GM12878 (cell line): ENCODE data around the gene GHRL. TPM values are rescaled to one million over a fixed set of nuclear protein-coding genes. Genes with fewer than 3 reads are reported as not detected.

Experiments
- ATAC-seq: fragments of 200-7000 bp; cut with Tn5 transposase; 3 replicates; pipeline ENCODE4 v1.9.1; 2020; ENCODE audit warnings: mild to moderate bottlenecking, moderate library complexity
- BruUV-seq: library from RNA; stranded (reverse); fragments of 400-500 nt; replicated peaks from 2 replicates; lab custom pipeline; 2021; lab: Mats Ljungman, UMichigan
- CTCF ChIA-PET: fragments of 300-600 bp; sonication (Branson Sonifier 250); formaldehyde crosslinking; extraction: SDS; loops from one replicate; lab custom pipeline; 2021; ENCODE audit warnings: inconsistent platforms; lab: Yijun Ruan, JAX
- POLR2A ChIA-PET: fragments of 350-600 bp; formaldehyde crosslinking; extraction: SDS; loops from one replicate; lab custom pipeline; 2021; ENCODE audit warnings: inconsistent platforms; lab: Charles Lee
- RAD21 ChIA-PET: fragments of 300-600 bp; sonication (Branson Sonifier 250); formaldehyde crosslinking; loops from one replicate; lab custom pipeline; 2023; ENCODE audit warnings: antibody characterized with exemption; ENCODE audit not compliant: unreplicated experiment; lab: Charles Lee
- SMC1A ChIA-PET: fragments of 300-600 bp; sonication (Branson Sonifier 250); formaldehyde crosslinking; loops from one replicate; lab custom pipeline; 2023; ENCODE audit not compliant: unreplicated experiment, uncharacterized antibody; lab: Charles Lee
- DNase-seq: peaks from one replicate; pipeline ENCODE4 v3.0.0-alpha.2; 2011; ENCODE audit warnings: low read depth, low spot score
- FAIRE-seq: peaks from 3 replicates; lab custom pipeline; 2011; peaks lifted over from hg19 to GRCh38; lab: Jason Lieb, UNC
- H2AFZ ChIP-seq: 2 replicates; pipeline ENCODE4 v1.6.0; 2011; ENCODE audit warnings: low read depth, low read length, control low read depth; ENCODE audit not compliant: control insufficient read depth
- H3K27ac ChIP-seq: 2 replicates; pipeline ENCODE4 v1.5.1; 2011; ENCODE audit warnings: control low read depth; ENCODE audit not compliant: control insufficient read depth, insufficient read depth
- H3K27me3 ChIP-seq, 2 experiments: replicated peaks in 1 of 2; 2 replicates each; pipeline versions ENCODE4 v1.6.0 to v1.6.1; 2011; ENCODE audit warnings: low read length in 1 of 2; ENCODE audit not compliant: control insufficient read depth in 2 of 2, insufficient read depth in 2 of 2
- H3K36me3 ChIP-seq, 2 experiments: 2 replicates each; pipeline ENCODE4 v1.5.1; 2011; ENCODE audit warnings: low read length in 1 of 2; ENCODE audit not compliant: control insufficient read depth in 2 of 2, insufficient read depth in 2 of 2
- H3K4me1 ChIP-seq: 2 replicates; pipeline ENCODE4 v1.6.1; 2011; ENCODE audit warnings: mild to moderate bottlenecking, low read length, moderate library complexity, mixed read lengths; ENCODE audit not compliant: control insufficient read depth, insufficient read depth
- H3K4me2 ChIP-seq: 2 replicates; pipeline ENCODE4 v1.6.0; 2011; ENCODE audit warnings: control low read depth; ENCODE audit not compliant: control insufficient read depth, insufficient read depth
- H3K4me3 ChIP-seq: fragments of 200-600 bp; sonication (generic); 2 replicates; pipeline ENCODE4 v1.5.1; 2016
- H3K79me2 ChIP-seq: 2 replicates; pipeline ENCODE4 v1.6.0; 2011; ENCODE audit warnings: low read length; ENCODE audit not compliant: control insufficient read depth, insufficient read depth
- H3K9ac ChIP-seq: 2 replicates; pipeline ENCODE4 v1.8.0; 2011; ENCODE audit warnings: low read length, control low read depth, mixed read lengths; ENCODE audit not compliant: control insufficient read depth, insufficient read depth
- H3K9me3 ChIP-seq: replicated peaks from 3 replicates; pipeline ENCODE4 v1.5.1; 2011; ENCODE audit warnings: mild to moderate bottlenecking, low read length; ENCODE audit not compliant: control insufficient read depth, insufficient read depth
- H4K20me1 ChIP-seq: 2 replicates; pipeline ENCODE4 v1.6.0; 2011; ENCODE audit not compliant: control insufficient read depth, insufficient read depth
- BHLHE40 ChIP-seq, 2 experiments: fragments of 450-650 bp in 1 of 2; IDR thresholded peaks; 2 replicates each; pipeline ENCODE4 v1.6.1; 2011 to 2017; ENCODE audit warnings: low read depth in 2 of 2, borderline replicate concordance in 1 of 2, improper control_type of control experiment in 1 of 2, low read length in 1 of 2, mild to moderate bottlenecking in 1 of 2
- EP300 ChIP-seq, 2 experiments: fragments of 150-350 bp in 1 of 2; IDR thresholded peaks; 2 replicates each; pipeline ENCODE4 v1.6.1; 2011 to 2012; ENCODE audit warnings: low read depth in 2 of 2, low read length in 2 of 2, borderline replicate concordance in 1 of 2, improper control_type of control experiment in 1 of 2, inconsistent platforms in 1 of 2; ENCODE audit not compliant: control insufficient read depth in 1 of 2
- IRF4 ChIP-seq: IDR thresholded peaks from 2 replicates; pipeline ENCODE4 v1.6.1; 2011; ENCODE audit warnings: low read depth, low read length
- JUNB ChIP-seq: IDR thresholded peaks from 2 replicates; pipeline ENCODE4 v1.6.1; 2016; ENCODE audit warnings: antibody characterized with exemption, mild to moderate bottlenecking
- NFIC ChIP-seq: IDR thresholded peaks from 2 replicates; pipeline ENCODE4 v1.6.1; 2012; ENCODE audit warnings: low read depth, mild to moderate bottlenecking, inconsistent platforms, low read length, moderate library complexity
- NFYA ChIP-seq: IDR thresholded peaks from 2 replicates; pipeline ENCODE4 v1.6.1; 2011; ENCODE audit warnings: low read depth, mild to moderate bottlenecking, low read length, improper control_type of control experiment, borderline replicate concordance
- NR2C1 ChIP-seq: fragments of 450-650 bp; IDR thresholded peaks from 2 replicates; pipeline ENCODE4 v1.6.1; 2017; ENCODE audit warnings: antibody characterized with exemption, mild to moderate bottlenecking, moderate library complexity
- RELA ChIP-seq: fragments of 450-650 bp; IDR thresholded peaks from 2 replicates; pipeline ENCODE4 v1.8.0; 2014; ENCODE audit warnings: borderline replicate concordance; ENCODE audit not compliant: partially characterized antibody
- STAT1 ChIP-seq: fragments of 450-650 bp; conservative IDR thresholded peaks from 2 replicates; pipeline ENCODE4 v1.6.1; 2014; ENCODE audit warnings: antibody characterized with exemption, mild to moderate bottlenecking
- SUZ12 ChIP-seq: fragments of 200-600 bp; sonication (generic); IDR thresholded peaks from one replicate; pipeline ENCODE4 v1.6.1; 2018; ENCODE audit warnings: antibody characterized with exemption, mild to moderate bottlenecking; ENCODE audit not compliant: unreplicated experiment
- TCF12 ChIP-seq: IDR thresholded peaks from 2 replicates; pipeline ENCODE4 v1.6.1; 2011; ENCODE audit warnings: low read depth, mild to moderate bottlenecking, low read length
- ZNF687 ChIP-seq: fragments of 450-650 bp; IDR thresholded peaks from 2 replicates; pipeline ENCODE4 v1.6.1; 2017; ENCODE audit warnings: mild to moderate bottlenecking, moderate library complexity
- WGBS: methylation state at CpG from one replicate; pipeline ENCODE4 v1.1.6; 2016; ENCODE audit warnings: low lambda C conversion rate; ENCODE audit not compliant: insufficient replicate concordance, insufficient coverage; ENCODE audit errors: missing lambda C conversion rate; 5-methylcytosine and 5-hydroxymethylcytosine counted together
- in situ Hi-C: fragments of 300-500 bp; cut with MboI; formaldehyde crosslinking; loops from 9 replicates; pipeline ENCODE4 v1.14.3; 2018; ENCODE audit warnings: mixed read lengths
- intact Hi-C: fragments of 100-400 bp; cut with micrococcal nuclease; formaldehyde crosslinking; loops from one replicate; pipeline ENCODE4 v1.14.2; 2022; ENCODE audit not compliant: unreplicated experiment
- polyA plus RNA-seq, 11 experiments: library from polyadenylated mRNA; depleted of rRNA in 4 of 11; unstranded in 6 of 11; stranded (reverse) in 5 of 11; fragments of >200 nt; fragmentation: Nextera tagmentation in 4 of 11; fragmentation: Illumina TruSeq in 1 of 11; extraction: Ambion mirVana in 4 of 11; extraction: Trizol in 1 of 11; gene quantifications; 1 replicate in 1 of 11; 2 replicates in 10 of 11; pipeline versions ENCODE4 v1.2.1 to v1.2.3, GENCODE V29; 2011 to 2016; ENCODE audit warnings: inconsistent platforms in 2 of 11, missing spikeins in 2 of 11, low read depth in 1 of 11
- total RNA-seq, 4 experiments: library from RNA; depleted of rRNA in 3 of 4; stranded (reverse); fragments of >200 nt in 3 of 4; fragmentation: Illumina TruSeq in 1 of 4; extraction: Trizol in 1 of 4; gene quantifications; 2 replicates each; pipeline versions ENCODE4 v1.2.1 to v1.2.3, GENCODE V29; 2013 to 2021

Gene GHRL
- total and polyA plus RNA-seq, 10 of the 15 experiments (the other 5 are each of a cell fraction or from before 2014, with no cell fraction given): 0.35 to 2.2 (median 0.88) TPM

DNA sequence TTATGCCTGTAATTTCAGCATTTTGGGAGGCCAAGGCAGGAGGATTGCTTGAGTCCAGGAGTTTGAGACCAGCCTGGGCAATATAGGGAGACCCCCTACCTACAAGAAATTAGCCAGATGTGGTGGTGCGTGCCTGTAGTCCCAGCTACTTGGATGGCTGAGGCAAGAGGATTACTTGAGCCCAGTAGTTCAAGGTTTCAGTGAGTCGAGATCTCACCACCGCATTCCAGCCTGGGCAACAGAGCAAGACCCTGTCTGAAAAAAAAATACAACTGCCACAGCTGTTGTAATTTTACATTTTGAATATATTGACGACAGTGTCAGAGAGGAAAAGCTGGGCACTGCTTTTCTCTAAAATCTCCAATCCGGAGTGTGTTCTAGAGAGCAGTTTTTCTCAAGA, 23.3 kb downstream of the GHRL start:
- no TSS peak for BruUV-seq
- in situ Hi-C loops (no loop called here), intact Hi-C loops (no loop called here)
- TF ChIP-seq IRF4 (no peak), TCF12 (no peak), NFIC (no peak), JUNB (no peak), EP300 (IDR thresholded peaks at IDR 0.05; ENCODE audit: borderline replicate concordance in 1 of 2, control insufficient read depth in 1 of 2, low read depth in 2 of 2, low read length in 2 of 2) (no peak), NR2C1 (no peak)
- H3K9me3 ChIP-seq: no peaks in the 10 kb centered on the region
- H3K4me3 ChIP-seq: no peak overlapping the region
- DNase-seq (no peak), FAIRE-seq (no peak), ATAC-seq (no peak)
- ChIA-PET POLR2A (no interaction called here), CTCF (no interaction called here), SMC1A (no interaction called here), RAD21 (interaction anchor here (1.5 kb wide), 1 partner anchor 337 kb away, joined by 4 read pairs; no protein-coding TSS in a partner anchor)
- peaks cover 4% of the 10 kb centered on the region; the same call in 1 of the 2 replicates for H3K4me1 ChIP-seq
- H3K27ac ChIP-seq: no peak overlapping the region
- WGBS: 90% methylated on average over 5 of the region's 5 CpGs
- H3K27me3 ChIP-seq: no peaks in the 10 kb centered on the region
- H3K36me3 ChIP-seq: peaks cover 21 to 37% of the 10 kb centered on the region in 2 experiments; a peak in 3 of 4 replicates
- peaks cover 54% of the 10 kb centered on the region for H3K79me2 ChIP-seq
- no peaks in the 10 kb centered on the region; the same call in none of the 2 replicates for H4K20me1 ChIP-seq
- H3K4me2 ChIP-seq: no peak overlapping the region
- H2AFZ ChIP-seq: no peak overlapping the region
- no peak overlapping the region for H3K9ac ChIP-seq

GRCh38 chr3:10268930-10269329, 23.8 kb downstream of the GHRL start:
- H3K9ac ChIP-seq: no peak overlapping the region
- peaks cover 53% of the 10 kb centered on the region for H3K79me2 ChIP-seq
- H3K4me1 ChIP-seq: peaks cover 2% of the 10 kb centered on the region; the same call in 1 of the 2 replicates
- ChIA-PET POLR2A (interaction anchor here (0.9 to 1.2 kb wide), 2 partner anchors 10 to 14 kb away, joined by 3 read pairs; no protein-coding TSS in a partner anchor), SMC1A (no interaction called here), RAD21 (no interaction called here), CTCF (interaction anchor here (1.3 kb wide), 1 partner anchor 12 kb away, joined by 6 read pairs; no protein-coding TSS in a partner anchor)
- no peak overlapping the region for H3K4me3 ChIP-seq
- WGBS: 98% methylated on average over 5 of the region's 5 CpGs
- no TSS peak for BruUV-seq
- no peak overlapping the region for H2AFZ ChIP-seq
- H3K4me2 ChIP-seq: no peak overlapping the region
- intact Hi-C loops (no loop called here), in situ Hi-C loops (no loop called here)
- no peak overlapping the region for H3K27ac ChIP-seq
- FAIRE-seq: no peak
- H4K20me1 ChIP-seq: no peaks in the 10 kb centered on the region; the same call in none of the 2 replicates
- H3K27me3 ChIP-seq: no peaks in the 10 kb centered on the region
- H3K36me3 ChIP-seq: peaks cover 22 to 37% of the 10 kb centered on the region in 2 experiments; a peak in 3 of 4 replicates
- TF ChIP-seq RELA (no peak), ZNF687 (no peak), SUZ12 (no peak), STAT1 (no peak), BHLHE40 (IDR thresholded peaks at IDR 0.05; ENCODE audit: borderline replicate concordance in 1 of 2, low read depth in 2 of 2, low read length in 1 of 2) (no peak), NFYA (no peak)
- H3K9me3 ChIP-seq: no peaks in the 10 kb centered on the region
- no peak for ATAC-seq
- DNase-seq: no peak
